H7 (cell line): ENCODE data around the gene DNMT1. TPM values are rescaled to one million over a fixed set of nuclear protein-coding genes. Genes with fewer than 3 reads are reported as not detected.
A peak's percentile ranks its signal among the peaks of the same experiment; 100 is the strongest.

Source experiments
- DNase-seq: peaks from one replicate; pipeline ENCODE4 v3.0.0; 2012
- H3K27me3 ChIP-seq: 2 replicates; pipeline ENCODE4 v1.6.0; 2011; ENCODE audit warnings: mild to moderate bottlenecking, low read length; ENCODE audit not compliant: control insufficient read depth, insufficient read depth
- H3K36me3 ChIP-seq: replicated peaks from 2 replicates; pipeline ENCODE4 v1.5.1; 2011; ENCODE audit warnings: low read length; ENCODE audit not compliant: control insufficient read depth, insufficient read depth
- H3K4me3 ChIP-seq: 2 replicates; pipeline ENCODE4 v1.5.1; 2011; ENCODE audit warnings: low read depth, mild to moderate bottlenecking, control low read depth, low read length, moderate library complexity; ENCODE audit not compliant: insufficient read depth
- total RNA-seq: library from RNA; depleted of rRNA; stranded (reverse); fragments of >200 nt; shearing (Covaris generic); gene quantifications from 2 replicates; pipeline ENCODE4 v1.2.3, GENCODE V29; 2014

Gene DNMT1
- total RNA-seq, 1 experiment from 2014 or later, result 128 TPM

GRCh38 chr19:10133596-10133995, 61.2 kb downstream of the DNMT1 start:
- no peak overlapping the region for H3K4me3 ChIP-seq
- H3K27me3 ChIP-seq, result no peaks in the 10 kb centered on the region
- H3K36me3 ChIP-seq, result peaks cover 39% of the 10 kb centered on the region
- peak; percentile 28 for DNase-seq

GRCh38 chr19:10132905-10133304, 61.8 kb downstream of the DNMT1 start:
- Histone ChIP-seq H3K27me3 (no peaks in the 10 kb centered on the region), H3K4me3 (no peak overlapping the region), H3K36me3 (peaks cover 34% of the 10 kb centered on the region)
- DNase-seq, result peak; percentile 19

- Histone ChIP-seq H3K27me3 (no peaks in the 10 kb centered on the region), H3K36me3 (no peaks in the 10 kb centered on the region; the same call in 1 of the 2 replicates), H3K4me3 (no peak overlapping the region)
- no peak for DNase-seq
Observed at GRCh38 chr19:10126213-10126639, 68.5 kb downstream of the DNMT1 start.

GRCh38 chr19:10124429-10124828, 70.3 kb downstream of the DNMT1 start:
- H3K4me3 ChIP-seq, result no peak overlapping the region
- DNase-seq, result no peak
- H3K27me3 ChIP-seq, result no peaks in the 10 kb centered on the region
- no peaks in the 10 kb centered on the region; the same call in 1 of the 2 replicates for H3K36me3 ChIP-seq

GRCh38 chr19:10122045-10122444, 72.7 kb downstream of the DNMT1 start:
- H3K4me3 ChIP-seq, result no peak overlapping the region
- H3K36me3 ChIP-seq, result peaks cover 10% of the 10 kb centered on the region
- no peak for DNase-seq
- no peaks in the 10 kb centered on the region for H3K27me3 ChIP-seq

- DNase-seq, result no peak
- H3K27me3 ChIP-seq, result no peaks in the 10 kb centered on the region
- H3K36me3 ChIP-seq, result peaks cover 18% of the 10 kb centered on the region
- H3K4me3 ChIP-seq, result no peak overlapping the region
Observed at GRCh38 chr19:10120538-10121189, 74.1 kb downstream of the DNMT1 start.

GRCh38 chr19:10118960-10119359, 75.8 kb downstream of the DNMT1 start:
- Histone ChIP-seq H3K27me3 (no peaks in the 10 kb centered on the region), H3K4me3 (peak overlapping the region; percentile 97)
- DNase-seq, result no peak

GRCh38 chr19:10116866-10117616, 77.7 kb downstream of the DNMT1 start:
- H3K4me3 ChIP-seq, result no peak overlapping the region
- no peak for DNase-seq

More at GRCh38 chr19:10118960-10119359, 75.8 kb downstream of the DNMT1 start:
- peaks cover 23% of the 10 kb centered on the region for H3K36me3 ChIP-seq

GRCh38 chr19:10116085-10116865, 78.5 kb downstream of the DNMT1 start:
- Histone ChIP-seq H3K36me3 (peaks cover 23% of the 10 kb centered on the region), H3K27me3 (no peaks in the 10 kb centered on the region), H3K4me3 (no peak overlapping the region)
- no peak for DNase-seq

More at GRCh38 chr19:10116866-10117616, 77.7 kb downstream of the DNMT1 start:
- peaks cover 23% of the 10 kb centered on the region for H3K36me3 ChIP-seq
- H3K27me3 ChIP-seq, result no peaks in the 10 kb centered on the region

- no peaks in the 10 kb centered on the region for H3K27me3 ChIP-seq
- no peak for DNase-seq
- no peak overlapping the region for H3K4me3 ChIP-seq
- peaks cover 24% of the 10 kb centered on the region for H3K36me3 ChIP-seq
Observed at GRCh38 chr19:10115392-10116084, 79.2 kb downstream of the DNMT1 start.

GRCh38 chr19:10114651-10115391, 79.9 kb downstream of the DNMT1 start:
- Histone ChIP-seq H3K36me3 (peaks cover 27% of the 10 kb centered on the region), H3K4me3 (no peak overlapping the region), H3K27me3 (no peaks in the 10 kb centered on the region)
- DNase-seq, result no peak

- Histone ChIP-seq H3K36me3 (peaks cover 33% of the 10 kb centered on the region), H3K27me3 (no peaks in the 10 kb centered on the region), H3K4me3 (no peak overlapping the region)
- DNase-seq, result no peak
Observed at GRCh38 chr19:10113964-10114650, 80.6 kb downstream of the DNMT1 start.

GRCh38 chr19:10113592-10113963, 81.2 kb downstream of the DNMT1 start:
- no peak overlapping the region for H3K4me3 ChIP-seq
- no peaks in the 10 kb centered on the region for H3K27me3 ChIP-seq
- peak; percentile 70 for DNase-seq
- peaks cover 35% of the 10 kb centered on the region for H3K36me3 ChIP-seq
